ENCODE results near the gene ZNF41.

DNA sequence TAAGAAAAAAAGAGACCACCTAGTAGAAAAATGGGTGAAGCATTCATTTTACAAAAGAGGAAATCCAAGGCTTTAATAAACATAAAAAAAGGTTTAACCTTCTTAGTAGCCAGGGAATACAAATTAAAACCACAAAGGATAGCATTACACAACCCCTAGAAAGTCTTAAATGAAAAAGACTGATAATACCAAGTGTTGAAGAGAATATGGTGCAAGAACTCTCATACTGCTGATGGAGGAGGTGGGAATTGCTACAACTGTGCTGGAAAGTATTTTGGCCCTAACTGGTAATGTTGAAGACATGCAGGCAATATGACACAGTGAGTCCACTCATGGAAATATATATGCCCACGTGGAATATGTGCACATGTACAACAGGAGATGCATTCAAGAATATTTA, 22.5 kb downstream of the ZNF41 start:
- no peak for TF ChIP-seq POLR2AphosphoS5 (IDR thresholded peaks at IDR 0.05)
- no peak for TF ChIP-seq POLR2A (IDR thresholded peaks at IDR 0.05)

Data from prostate gland (tissue), 1 donor.